HG02885 (cell line): ENCODE data around the gene HECTD2.
"Not testable (repeated sequence)": the region's sequence is repeated elsewhere in the genome, so short reads cannot be mapped to it uniquely, and the experiment has no call there.

Source experiments
- ATAC-seq: cut with Tn5 transposase; IDR thresholded peaks from one replicate; pipeline ENCODE4 v1.9.1; 2021; ENCODE audit warnings: mild to moderate bottlenecking; ENCODE audit not compliant: unreplicated experiment, poor library complexity

Gene HECTD2

DNA sequence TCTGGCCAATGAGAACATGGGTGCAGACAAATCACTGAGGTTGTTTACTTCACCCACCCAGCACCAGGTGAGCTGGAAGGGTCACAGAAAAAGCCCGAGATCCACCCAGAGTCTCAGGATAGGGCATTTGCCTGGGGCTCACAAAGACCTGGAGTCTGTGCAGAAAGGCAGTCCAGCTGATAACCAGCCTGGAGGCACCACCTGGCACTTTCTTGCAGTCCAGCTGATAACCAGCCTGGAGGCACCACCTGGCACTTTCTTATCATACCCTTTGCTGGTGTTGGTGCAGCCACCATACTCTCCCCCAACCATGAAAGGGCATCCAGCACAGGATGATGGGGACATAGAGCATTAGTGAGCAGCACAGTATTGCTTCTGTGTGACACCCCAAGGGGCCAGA is 118.6 kb downstream of the HECTD2 start:
- ATAC-seq, result no peak

DNA sequence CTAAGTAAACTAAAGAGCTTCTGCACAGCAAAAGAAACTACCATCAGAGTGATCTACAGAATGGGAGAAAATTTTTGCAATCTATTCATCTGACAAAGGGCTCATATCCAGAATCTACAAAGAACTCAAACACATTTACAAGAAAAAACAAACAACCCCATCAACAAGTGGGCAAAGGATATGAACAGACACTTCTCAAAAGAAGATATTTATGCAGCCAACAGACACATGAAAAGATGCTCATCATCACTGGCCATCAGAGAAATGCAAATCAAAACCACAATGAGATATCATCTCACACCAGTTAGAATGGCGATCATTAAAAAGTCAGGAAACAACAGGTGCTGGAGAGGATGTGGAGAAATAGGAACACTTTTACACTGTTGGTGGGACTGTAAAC is 124.6 kb downstream of the HECTD2 start:
- ATAC-seq, result not testable (repeated sequence)

DNA sequence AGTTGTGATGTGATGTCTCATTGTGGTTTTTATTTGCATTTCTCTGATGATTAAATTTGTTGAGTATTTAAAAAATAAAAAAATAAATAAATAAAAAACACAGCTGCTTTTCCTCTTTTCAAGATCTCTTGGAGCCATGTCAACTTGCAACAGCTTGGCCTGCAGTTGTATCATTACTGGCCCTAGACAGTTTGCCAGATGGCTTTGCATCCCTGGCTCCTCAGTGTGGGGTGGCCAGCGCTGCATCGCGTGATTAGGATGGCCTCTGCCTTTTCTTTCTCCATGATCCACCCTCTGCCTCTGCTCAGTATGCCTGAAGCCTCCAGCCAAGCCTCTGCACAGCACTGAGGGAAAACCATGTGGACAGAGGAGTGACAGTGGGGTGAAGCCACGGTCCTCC is 126.0 kb downstream of the HECTD2 start:
- no peak for ATAC-seq

DNA sequence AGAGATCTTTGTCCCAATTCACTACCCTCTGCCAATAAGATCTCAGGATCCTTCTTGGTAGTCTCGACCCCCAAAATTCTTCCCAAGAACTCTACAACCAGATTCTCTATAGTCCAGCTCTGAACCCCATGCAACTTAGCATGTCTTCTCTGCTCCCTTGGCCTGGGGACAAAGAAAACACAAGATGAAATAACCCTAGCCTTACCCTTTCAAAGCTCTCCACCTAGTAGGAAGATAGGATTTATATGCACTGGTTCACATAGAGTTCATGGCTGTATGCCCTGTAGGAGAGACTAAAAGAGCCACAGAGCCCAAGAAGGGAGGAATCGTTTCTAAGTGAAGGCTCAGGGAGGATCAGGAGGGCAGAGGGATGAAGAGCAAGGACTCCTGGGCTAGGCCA is 126.6 kb downstream of the HECTD2 start:
- no peak for ATAC-seq

DNA sequence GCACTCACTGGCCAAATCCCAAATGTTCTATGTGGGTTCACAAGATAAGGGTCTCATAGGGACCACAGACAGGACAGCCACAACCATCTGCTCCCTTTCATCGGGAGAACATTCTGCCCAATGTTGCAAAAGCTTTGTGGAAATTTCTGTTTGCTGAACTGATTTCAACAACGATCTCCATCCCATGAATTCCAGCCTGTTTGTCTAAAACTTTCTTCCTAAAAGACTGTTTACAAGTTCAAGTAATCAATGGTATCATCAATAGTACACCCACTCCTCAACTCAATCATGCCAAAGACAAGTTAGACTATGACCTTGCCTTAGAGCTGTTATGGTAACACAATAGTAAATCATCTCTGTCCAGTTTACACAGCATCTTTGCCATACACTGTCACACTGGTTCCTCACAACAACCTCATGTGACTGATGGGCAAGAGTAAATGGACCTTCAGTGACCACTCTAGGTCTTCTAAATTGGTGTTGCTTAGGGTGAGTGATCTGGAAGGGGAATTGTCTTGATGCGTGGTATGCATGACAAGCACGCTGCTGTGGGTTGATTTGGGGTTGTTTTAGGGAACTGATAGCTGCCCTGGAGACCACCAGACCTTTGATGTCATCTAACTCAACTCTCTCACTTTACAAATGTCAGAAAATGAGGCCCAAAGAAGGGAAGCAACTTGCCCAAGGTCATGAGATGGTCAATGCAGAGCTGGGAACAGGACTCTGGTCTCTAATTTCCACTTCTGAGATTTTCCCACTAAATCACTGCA is 127.7 kb downstream of the HECTD2 start:
- no peak for ATAC-seq

DNA sequence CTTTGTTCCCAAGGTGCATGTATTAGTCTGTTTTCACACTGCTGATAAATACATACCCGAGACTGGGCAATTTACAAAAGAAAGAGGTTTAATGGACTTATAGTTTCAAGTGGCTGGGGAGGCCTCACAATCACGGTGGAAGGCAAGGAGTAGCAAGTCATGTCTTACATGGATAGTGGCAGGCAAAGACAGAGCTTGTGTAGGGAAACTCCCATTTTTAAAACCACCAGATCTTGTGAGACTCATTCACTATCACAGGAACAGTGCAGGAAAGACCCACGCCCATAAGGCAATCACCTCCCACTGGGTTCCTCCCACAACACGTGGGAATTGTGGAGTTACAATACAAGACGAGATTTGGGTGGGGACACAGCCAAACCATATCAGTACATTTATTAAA is 129.8 kb downstream of the HECTD2 start:
- ATAC-seq, result no peak

DNA sequence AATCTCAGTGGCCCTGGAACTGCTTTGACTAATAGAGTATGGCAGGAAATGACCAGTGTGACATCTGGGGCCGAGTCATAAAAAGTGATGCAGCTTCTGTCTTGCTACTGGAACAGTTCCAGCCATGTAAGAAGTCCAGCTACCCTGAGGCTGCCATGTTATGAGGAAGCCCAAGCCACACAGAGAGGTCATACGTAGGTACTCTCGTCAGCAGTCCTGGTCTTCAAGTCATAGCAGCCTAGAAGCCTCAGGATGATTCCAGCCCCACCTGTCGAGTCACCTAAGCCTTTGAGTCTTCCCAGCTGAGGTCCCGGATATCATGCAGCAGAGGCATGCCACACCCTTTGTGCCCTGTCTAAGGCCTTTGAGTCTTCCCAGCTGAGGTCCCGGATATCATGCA is 130.6 kb downstream of the HECTD2 start:
- ATAC-seq, result no peak

DNA sequence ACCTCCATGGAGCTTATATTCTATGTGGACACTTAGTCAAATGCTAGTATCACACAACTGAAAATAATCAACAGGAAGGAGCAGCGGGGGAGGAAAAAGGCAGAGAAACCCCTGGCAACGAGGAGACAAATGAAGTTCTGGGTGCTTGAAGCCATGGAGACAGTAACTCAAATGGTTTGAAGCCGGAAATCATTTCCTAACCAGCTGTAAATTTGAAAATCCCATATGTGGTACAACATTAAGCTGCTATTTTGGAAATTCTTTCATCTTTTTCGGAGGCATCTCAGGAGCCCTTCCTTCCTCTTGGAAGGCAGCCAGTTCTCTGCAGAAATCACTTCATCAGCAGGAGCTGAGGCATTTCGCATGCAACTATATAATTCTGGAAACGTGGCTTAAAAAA is 131.3 kb downstream of the HECTD2 start:
- no peak for ATAC-seq

DNA sequence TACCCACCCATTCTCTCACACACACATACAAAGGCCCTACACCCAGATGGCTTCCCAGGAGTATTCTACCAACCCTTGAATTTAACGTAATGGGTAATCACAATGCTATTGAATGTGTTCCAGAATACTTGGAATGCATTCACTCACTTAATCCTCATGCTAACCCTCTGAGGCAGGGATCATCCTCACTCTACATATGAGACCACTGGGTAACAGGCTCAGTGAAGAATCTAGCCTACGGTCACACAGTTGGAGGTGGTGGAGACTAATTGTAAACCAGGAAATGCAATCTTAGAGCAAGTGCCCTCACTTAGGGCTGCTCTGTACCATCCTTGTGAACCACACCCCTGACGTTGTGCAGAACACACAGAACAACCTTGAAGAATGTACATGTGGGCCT is 135.2 kb downstream of the HECTD2 start:
- ATAC-seq, result no peak

DNA sequence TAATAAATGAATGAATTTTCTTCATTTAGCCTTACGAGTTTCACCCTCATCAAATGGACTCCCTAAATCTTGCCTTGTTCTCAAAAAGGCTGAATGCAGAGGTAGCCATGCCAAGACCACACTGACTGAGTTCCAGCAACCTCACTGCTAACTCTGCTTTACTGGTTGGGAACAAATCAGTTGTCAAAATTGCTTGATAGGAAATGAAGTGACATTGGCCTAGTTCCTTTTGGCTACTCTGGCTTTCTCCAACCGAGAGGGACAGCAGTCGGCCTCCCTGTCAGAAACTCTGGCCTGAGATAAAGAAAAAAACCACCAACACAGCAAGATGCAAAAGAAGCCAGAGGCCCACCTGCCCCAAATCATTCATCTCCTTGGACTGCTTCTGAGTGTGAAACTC is 135.7 kb downstream of the HECTD2 start:
- no peak for ATAC-seq

DNA sequence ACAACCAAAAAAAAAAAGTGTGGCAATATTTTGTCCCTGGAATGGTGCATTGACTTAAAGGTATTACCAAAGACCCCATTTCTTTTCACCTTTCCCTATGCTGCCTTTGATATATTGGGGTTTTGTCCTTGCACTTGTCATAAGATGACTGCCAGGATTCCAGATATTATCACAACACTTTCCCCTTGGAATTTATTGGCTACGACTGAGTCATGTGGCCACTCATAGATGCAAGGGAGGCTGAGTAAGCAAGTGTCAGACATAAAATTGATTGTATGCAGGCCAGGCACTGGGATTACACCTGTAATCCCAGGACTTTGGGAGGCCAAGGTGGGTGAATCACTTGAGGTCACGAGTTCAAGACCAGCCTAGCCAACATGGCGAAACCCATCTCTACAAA is 139.1 kb downstream of the HECTD2 start:
- no peak for ATAC-seq

DNA sequence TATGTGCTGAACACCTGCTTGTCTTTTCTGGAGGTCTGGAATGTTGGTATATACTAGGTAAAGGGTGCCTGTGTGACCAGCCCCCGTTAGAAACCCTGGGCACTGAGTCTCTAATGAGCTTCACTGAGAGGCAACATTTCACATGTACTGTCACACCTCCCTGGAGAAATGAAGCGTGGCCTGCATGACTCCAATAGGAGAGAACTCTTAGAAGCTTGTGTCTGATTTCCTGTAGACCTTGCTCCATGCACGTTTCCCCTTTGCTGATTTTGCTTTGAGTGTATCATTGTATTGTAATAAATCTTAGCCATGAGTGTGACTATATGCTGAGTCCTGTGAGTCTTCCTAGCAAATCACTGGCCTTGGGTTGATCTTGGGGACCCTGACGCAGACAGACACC is 139.9 kb downstream of the HECTD2 start:
- ATAC-seq, result no peak

DNA sequence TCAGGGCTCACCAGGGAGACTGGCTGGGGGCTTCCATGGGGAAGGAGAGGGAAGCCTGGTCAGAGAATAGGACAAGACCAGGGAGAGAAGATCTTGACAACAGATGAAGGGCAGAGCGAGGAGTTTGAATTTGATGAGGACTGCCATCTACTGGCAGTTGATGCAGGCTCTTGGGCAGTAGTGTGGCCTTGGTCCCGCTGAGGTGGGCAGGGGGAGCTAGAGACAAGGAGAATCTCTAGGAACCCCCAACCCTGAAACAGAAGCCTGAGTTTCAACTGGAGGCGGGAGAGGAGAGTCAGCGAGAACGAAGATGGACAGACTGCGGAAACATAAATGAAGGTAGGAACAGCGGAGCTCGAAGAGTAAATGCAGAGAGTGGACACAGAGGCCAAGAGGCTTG is 141.7 kb downstream of the HECTD2 start:
- no peak for ATAC-seq

DNA sequence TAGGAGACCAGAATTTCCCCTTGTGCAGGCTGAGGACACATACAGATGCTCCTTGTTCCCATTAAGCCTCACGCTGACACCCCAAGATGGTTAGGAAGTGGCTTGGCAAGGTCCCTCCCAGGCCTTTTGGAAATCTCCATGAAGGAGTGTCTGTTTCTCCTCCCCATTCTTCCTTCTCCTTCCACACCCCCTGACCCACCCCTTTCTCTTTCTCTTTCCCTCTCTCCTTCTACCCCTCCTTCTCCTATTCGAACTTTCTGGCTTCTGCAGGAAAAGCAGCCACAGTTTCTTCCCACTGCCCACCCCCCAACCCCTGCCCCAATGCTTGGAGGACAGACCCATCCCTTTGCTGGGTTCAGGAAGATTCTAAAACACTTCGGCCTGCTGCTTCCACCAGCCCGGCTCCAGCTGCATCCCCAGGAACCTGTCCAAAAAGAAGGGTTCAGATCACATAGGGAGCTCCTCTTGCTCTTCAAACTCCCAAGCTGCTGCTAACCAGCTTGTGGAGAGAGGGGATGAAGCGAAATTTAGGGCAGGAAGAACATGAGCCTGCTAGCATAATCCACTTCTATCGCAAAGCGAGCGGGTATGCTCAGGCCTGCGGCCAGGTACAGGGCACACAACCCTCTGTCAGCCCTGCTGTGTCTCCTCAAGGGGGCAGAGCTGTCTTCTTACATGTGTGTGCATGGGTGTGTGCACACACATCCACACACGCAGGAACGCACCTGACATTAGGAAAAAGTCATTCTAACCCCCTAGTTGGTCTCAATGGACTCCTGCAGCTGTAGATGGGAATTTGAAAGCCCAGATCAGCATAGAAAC is 142.3 kb downstream of the HECTD2 start:
- ATAC-seq, result no peak

DNA sequence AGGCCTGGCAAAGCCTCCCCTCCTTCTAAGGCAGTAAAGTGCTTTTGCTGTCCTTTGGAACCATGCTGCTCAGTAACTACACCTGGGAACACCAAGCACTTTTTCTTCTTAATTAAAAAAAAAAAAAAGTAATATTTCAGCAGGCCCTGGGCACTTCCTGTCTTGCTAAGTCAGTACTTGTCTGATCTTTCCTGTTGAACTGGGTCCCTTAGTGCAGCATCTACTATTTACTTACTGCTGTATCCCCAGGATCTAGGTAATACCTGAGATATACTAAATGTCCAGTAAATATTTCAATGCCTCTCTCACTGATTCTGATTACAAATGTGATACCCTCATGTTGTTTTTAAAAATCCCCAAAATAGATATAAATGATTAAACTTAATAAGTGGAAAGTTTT is 145.3 kb downstream of the HECTD2 start:
- no peak for ATAC-seq

DNA sequence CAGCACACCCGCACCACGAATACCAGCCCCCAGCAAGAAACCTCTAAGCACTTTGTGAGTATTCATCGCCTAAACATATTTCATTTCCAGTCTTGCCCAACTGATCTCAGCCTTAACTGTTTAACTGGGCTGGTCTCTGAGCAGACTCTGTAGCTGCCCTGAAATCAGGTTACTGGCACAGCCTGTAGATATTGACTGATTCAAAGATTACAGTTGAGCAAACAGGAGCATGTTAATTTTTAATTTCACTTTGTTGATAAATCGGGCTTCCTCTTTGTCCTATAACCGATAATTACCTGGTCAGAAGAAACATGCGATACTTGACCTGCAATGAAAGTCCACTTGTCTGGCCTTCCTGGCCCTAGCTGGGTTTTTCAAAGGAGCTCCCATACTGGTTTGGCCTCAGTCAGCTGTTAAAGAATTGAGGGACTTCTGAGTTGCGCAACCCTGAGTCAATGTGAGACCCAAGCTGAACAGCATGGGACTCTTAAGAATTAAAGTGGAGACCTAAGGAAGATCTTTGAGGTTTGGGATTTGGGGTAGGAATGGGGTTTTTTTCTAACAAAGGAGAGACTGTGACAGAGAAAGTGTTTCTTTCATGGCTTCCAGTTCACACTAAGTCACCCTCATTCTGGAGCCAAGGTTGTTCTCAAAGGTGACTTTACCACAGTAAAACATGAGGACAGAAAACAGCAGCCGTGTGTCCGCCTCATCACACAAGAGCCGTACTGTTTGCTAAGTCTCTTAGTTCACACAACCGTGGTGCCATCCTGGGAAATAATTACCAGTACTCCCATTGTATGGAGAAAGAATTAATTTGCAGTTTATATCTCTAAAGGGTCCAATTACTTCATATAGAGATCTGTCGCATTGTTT is 146.8 kb downstream of the HECTD2 start:
- ATAC-seq, result no peak

DNA sequence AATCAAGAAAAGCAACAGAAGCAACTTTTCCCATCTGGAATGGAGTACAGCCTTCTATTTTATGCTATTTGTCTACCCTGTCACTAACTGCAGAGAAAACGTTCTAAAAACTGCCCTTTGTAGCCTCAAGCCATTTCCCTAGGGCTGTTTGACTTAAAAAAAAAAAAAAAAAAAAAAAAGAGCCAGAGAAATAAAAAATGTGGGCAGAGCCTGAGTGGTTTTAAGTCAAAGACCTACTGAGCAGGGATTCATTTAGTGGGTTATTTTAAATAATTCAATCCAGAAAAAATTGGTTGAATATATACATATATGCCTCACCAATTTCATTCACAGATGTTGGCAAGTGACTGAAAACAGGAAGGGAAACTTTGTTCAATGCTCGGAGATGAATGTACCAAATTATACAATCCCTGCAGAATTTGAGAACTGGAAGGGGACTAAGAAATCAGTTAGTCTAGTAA is 147.5 kb downstream of the HECTD2 start:
- ATAC-seq, result no peak

DNA sequence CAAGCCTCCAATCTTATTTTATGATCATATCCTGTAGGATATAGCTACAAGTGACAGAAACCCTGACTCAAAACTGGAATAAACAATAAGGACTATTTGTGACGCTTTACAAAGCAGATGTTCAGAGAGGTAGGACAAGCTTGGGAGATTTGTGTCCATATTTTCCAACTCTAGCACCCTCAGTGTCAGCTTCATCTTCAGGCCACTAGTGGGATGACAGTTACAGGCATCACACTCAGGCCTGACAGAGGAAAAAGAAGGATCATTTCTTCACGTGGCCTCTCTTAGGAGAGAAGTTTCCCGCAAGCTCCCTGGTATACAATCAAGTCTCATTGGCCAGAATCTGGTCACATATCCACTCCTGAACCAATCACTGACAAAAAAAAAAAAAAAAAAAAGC is 148.3 kb downstream of the HECTD2 start:
- no peak for ATAC-seq

DNA sequence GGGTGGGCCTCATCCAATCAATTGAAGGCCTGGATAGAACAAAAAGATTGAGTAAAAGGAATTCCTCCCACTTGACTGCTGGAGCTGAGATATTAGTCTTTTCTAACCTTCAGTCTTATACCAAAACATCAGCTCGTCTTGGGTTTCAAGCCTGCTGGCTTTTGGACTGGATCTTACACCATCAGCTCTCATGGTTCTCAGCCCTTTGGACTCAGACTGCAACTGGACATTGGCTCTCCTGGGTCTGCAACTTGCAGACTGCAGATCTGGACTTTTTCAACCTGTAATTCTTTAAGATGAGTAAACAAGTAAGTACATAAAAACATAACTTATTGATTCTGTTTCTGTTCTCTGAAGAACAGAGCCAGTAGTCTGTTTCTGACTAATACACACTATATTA is 149.0 kb downstream of the HECTD2 start:
- ATAC-seq, result no peak

DNA sequence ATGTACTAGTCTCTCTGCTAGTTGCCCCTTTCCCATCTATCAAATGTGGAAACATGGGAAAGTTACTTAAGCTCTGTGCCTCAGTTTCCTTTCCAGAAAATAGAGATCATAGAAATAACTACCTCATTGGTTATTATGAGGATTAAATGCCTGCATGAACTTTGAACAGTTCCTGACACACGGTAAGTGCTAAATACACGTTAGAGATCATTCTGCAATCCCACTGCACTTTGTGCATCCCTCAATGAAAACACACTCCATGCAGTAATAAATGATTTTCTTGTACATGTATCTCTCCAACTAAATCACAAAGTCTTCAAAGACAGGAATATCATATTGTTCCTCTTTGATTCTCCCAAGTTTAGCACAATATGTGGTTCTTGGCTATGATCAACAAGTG is 149.6 kb downstream of the HECTD2 start:
- ATAC-seq, result no peak

DNA sequence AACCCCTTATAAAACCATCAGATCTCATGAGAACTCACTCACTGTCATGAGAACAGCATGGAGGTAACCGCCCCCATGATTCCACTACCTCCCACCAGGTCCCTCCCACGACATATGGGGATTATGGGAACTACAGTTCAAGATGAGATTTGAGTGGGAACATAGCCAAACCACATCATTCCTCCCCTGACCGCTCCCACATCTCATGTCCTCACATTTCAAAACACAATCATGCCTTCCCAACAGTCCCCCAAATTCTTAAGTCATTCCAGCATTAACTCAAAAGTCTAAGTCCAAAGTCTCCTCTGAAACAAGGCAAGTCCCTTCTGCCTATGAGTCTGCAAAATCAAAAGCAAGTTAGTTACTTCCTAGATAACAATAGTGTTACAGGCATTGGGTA is 150.7 kb downstream of the HECTD2 start:
- not testable (repeated sequence) for ATAC-seq
